Measurements from ENCODE around the gene SYK. TPM values are rescaled to one million over a fixed set of nuclear protein-coding genes. Genes with fewer than 3 reads are reported as not detected.

SYK gene
- total RNA-seq, 4 donors from 2014 or later: 17.9 to 26.2 (median 23.2) TPM

GRCh38 chr9:90914196-90914595, 112.6 kb downstream of the SYK start:
- no peak for DNase-seq (ENCODE audit: low spot score in 2 of 2)
- no peak for TF ChIP-seq POLR2A (IDR thresholded peaks at IDR 0.05)
- TF ChIP-seq, protein P1, sequence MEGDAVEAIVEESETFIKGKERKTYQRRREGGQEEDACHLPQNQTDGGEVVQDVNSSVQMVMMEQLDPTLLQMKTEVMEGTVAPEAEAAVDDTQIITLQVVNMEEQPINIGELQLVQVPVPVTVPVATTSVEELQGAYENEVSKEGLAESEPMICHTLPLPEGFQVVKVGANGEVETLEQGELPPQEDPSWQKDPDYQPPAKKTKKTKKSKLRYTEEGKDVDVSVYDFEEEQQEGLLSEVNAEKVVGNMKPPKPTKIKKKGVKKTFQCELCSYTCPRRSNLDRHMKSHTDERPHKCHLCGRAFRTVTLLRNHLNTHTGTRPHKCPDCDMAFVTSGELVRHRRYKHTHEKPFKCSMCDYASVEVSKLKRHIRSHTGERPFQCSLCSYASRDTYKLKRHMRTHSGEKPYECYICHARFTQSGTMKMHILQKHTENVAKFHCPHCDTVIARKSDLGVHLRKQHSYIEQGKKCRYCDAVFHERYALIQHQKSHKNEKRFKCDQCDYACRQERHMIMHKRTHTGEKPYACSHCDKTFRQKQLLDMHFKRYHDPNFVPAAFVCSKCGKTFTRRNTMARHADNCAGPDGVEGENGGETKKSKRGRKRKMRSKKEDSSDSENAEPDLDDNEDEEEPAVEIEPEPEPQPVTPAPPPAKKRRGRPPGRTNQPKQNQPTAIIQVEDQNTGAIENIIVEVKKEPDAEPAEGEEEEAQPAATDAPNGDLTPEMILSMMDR (IDR thresholded peaks at IDR 0.05): no peak
- no peak overlapping the region for H3K4me3 ChIP-seq (ENCODE audit: low read depth, poor library complexity, severe bottlenecking)
- intact Hi-C loops (cut with DNase I; ENCODE audit: low total_unique reads): loop anchor here (5.0 kb wide), 1 partner anchor 813 kb away; no protein-coding TSS in a partner anchor
- 83 to 85% methylated on average over 7 to 11 of the region's 14 CpGs for WGBS, 2 donors

DNA sequence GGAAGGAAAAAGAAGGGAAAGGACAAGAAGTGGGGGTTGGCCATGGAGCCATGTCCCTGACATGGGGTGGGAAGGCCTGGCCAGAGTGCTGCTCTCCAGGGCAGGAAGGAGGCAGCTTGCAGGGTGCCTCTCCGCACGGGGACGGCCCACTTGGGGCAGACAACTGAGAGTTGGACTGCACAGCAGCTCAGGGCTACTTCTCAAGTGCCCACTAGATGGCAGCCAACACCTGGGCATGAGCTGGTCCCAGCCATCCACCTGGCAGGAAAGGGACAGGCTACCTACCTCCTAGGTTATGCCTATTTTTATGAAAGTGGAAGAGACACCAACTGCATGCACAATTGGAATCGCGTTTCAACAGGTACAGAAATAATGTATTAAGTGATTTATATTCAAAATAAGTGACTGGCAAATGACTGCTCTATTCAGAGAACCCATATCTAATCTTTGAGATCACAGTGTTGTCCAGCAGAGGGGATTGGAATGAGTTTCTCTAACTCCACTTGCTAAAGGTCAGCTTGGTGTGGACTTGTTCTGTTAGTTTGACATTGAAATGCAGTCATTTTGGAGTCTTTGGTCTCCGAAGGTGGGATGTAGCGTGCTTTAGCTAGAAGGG, 113.4 kb downstream of the SYK start:
- intact Hi-C loops (cut with DNase I; ENCODE audit: low total_unique reads): loop anchor here (5.0 kb wide), 2 partner anchors 512 to 812 kb away; no protein-coding TSS in a partner anchor
- no peak for TF ChIP-seq POLR2A (IDR thresholded peaks at IDR 0.05)
- TF ChIP-seq, protein P1 (IDR thresholded peaks at IDR 0.05): peak in 2 of 3 donors; percentile 51 to 93
- 13 to 17% methylated on average over 7 of the region's 7 CpGs for WGBS, 2 donors
- DNase-seq (ENCODE audit: low spot score in 2 of 2): peak in 1 of 2 donors; percentile 32
- no peak overlapping the region for H3K4me3 ChIP-seq (ENCODE audit: low read depth, poor library complexity, severe bottlenecking)

- WGBS, 2 donors: 80 to 83% methylated on average over 6 of the region's 6 CpGs
- TF ChIP-seq, protein P1 (IDR thresholded peaks at IDR 0.05): no peak
- TF ChIP-seq POLR2A (IDR thresholded peaks at IDR 0.05): no peak
- intact Hi-C loops (cut with DNase I; ENCODE audit: low total_unique reads): loop anchor here (5.0 kb wide), 1 partner anchor 512 kb away; no protein-coding TSS in a partner anchor
- no peak overlapping the region for H3K4me3 ChIP-seq (ENCODE audit: low read depth, poor library complexity, severe bottlenecking)
- DNase-seq (ENCODE audit: low spot score in 2 of 2): no peak
These were observed 114.1 kb downstream of the SYK start for GRCh38 chr9:90915693-90916092.

DNA sequence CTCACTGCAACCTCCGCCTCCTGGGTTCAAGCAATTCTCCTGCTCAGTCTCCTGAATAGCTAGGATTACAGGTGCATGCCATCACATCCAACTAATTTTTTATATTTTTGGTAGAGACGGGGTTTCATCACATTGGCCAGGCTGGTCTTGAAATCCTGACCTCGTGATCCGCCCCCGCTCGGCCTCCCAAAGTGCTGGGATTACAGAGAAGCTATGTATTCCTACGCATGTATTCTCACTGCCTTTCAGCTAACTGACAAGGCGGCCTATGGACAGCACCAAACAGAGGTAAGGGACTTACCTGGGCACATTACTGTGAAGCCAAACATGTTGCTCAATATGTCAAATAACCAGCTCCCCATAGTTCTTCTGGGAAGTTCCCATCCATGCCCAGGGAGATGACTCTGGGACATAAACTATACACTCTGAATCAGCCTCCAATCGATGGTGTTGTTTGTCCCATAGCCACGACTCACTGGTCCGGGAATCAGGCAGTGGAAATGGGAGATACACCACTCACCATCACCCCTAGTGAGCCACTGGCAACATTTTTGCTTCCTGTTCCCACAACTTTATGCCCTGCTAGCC, 114.6 kb downstream of the SYK start:
- TF ChIP-seq POLR2A (IDR thresholded peaks at IDR 0.05): no peak
- TF ChIP-seq, protein P1 (IDR thresholded peaks at IDR 0.05): no peak
- DNase-seq (ENCODE audit: low spot score in 2 of 2): no peak
- 89 to 90% methylated on average over 11 of the region's 11 CpGs for WGBS, 2 donors
- intact Hi-C loops (cut with DNase I; ENCODE audit: low total_unique reads): loop anchor here (5.0 kb wide), 1 partner anchor 511 kb away; no protein-coding TSS in a partner anchor
- H3K4me3 ChIP-seq (ENCODE audit: low read depth, poor library complexity, severe bottlenecking): no peak overlapping the region

GRCh38 chr9:90919883-90920282, 118.3 kb downstream of the SYK start:
- H3K4me3 ChIP-seq (ENCODE audit: low read depth, poor library complexity, severe bottlenecking): no peak overlapping the region
- intact Hi-C loops (cut with DNase I; ENCODE audit: low total_unique reads): loop anchor here (5.0 kb wide), 1 partner anchor 507 kb away; no protein-coding TSS in a partner anchor
- TF ChIP-seq POLR2A (IDR thresholded peaks at IDR 0.05): no peak
- TF ChIP-seq, protein P1 (IDR thresholded peaks at IDR 0.05): no peak
- 63 to 67% methylated on average over 10 of the region's 10 CpGs for WGBS, 2 donors
- DNase-seq (ENCODE audit: low spot score in 2 of 2): no peak
